Measurements from ENCODE around the gene KRTAP20-2.

- TF ChIP-seq EZH2 (IDR thresholded peaks at IDR 0.05; ENCODE audit: insufficient read depth, low read length) (no peak), CTCF (IDR thresholded peaks at IDR 0.05; ENCODE audit: insufficient read depth, low read depth, low read length) (no peak)
These were observed 18.9 kb upstream of the KRTAP20-2 start, which contains the start of gene KRTAP20-1 for GRCh38 chr21:30616125-30616524.

Measured in astrocyte (in vitro differentiated cells and primary cell).